Coronary artery (tissue), 2 donors: ENCODE data around the gene NUDT8.
A peak's percentile ranks its signal among the peaks of the same experiment; 100 is the strongest.

Experiments
- DNase-seq: peaks from one replicate; pipeline ENCODE4 v3.0.0-alpha.2; 2017; ENCODE audit warnings: low spot score
- H3K27ac ChIP-seq, 2 donors: fragments of 200-600 bp; sonication (generic); one replicate each; pipeline ENCODE4 v1.5.1; 2016 to 2019
- H3K4me3 ChIP-seq: fragments of 200-600 bp; sonication (generic); 2 replicates; pipeline ENCODE4 v1.5.1; 2016; ENCODE audit warnings: mild to moderate bottlenecking, moderate library complexity
- TF ChIP-seq, protein P1 (sequence below): fragments of 200-600 bp; sonication (generic); IDR thresholded peaks from one replicate; pipeline ENCODE4 v1.5.1; 2019; ENCODE audit warnings: antibody characterized with exemption

Gene NUDT8

DNA sequence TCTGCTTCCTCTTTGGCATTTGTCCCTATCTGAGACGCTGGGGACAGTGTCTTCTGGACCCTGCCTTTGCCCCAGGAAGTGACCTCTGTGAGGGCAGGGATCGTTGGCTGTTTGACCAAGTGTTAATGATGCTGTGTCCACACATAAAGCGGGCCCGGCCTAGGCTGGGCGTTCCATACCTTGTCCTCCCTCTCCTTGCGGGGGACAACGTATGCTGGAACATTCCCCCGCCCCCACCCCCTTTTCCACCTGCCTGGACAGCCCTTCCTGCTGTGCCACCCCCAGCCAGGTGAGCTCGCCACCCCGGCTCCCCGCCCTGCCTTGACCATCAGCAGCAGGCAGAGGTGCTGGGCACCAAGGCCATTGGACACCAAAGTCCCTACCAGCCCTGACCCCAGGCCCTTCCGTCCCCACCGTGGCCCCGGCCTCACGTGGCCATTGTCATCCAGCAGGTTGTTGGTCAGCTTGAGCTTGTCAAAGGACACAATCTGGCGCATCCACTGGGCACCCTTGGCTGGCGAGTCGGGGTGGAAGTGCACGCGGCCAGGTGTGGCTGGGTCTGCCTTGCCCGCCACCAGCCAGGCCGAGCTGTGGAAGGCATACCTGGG, 4.1 kb upstream of the NUDT8 start:
- TF ChIP-seq, protein P1, sequence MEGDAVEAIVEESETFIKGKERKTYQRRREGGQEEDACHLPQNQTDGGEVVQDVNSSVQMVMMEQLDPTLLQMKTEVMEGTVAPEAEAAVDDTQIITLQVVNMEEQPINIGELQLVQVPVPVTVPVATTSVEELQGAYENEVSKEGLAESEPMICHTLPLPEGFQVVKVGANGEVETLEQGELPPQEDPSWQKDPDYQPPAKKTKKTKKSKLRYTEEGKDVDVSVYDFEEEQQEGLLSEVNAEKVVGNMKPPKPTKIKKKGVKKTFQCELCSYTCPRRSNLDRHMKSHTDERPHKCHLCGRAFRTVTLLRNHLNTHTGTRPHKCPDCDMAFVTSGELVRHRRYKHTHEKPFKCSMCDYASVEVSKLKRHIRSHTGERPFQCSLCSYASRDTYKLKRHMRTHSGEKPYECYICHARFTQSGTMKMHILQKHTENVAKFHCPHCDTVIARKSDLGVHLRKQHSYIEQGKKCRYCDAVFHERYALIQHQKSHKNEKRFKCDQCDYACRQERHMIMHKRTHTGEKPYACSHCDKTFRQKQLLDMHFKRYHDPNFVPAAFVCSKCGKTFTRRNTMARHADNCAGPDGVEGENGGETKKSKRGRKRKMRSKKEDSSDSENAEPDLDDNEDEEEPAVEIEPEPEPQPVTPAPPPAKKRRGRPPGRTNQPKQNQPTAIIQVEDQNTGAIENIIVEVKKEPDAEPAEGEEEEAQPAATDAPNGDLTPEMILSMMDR = no peak
- no peak for DNase-seq
- H3K4me3 ChIP-seq = no peak overlapping the region
- no peak overlapping the region for H3K27ac ChIP-seq

DNA sequence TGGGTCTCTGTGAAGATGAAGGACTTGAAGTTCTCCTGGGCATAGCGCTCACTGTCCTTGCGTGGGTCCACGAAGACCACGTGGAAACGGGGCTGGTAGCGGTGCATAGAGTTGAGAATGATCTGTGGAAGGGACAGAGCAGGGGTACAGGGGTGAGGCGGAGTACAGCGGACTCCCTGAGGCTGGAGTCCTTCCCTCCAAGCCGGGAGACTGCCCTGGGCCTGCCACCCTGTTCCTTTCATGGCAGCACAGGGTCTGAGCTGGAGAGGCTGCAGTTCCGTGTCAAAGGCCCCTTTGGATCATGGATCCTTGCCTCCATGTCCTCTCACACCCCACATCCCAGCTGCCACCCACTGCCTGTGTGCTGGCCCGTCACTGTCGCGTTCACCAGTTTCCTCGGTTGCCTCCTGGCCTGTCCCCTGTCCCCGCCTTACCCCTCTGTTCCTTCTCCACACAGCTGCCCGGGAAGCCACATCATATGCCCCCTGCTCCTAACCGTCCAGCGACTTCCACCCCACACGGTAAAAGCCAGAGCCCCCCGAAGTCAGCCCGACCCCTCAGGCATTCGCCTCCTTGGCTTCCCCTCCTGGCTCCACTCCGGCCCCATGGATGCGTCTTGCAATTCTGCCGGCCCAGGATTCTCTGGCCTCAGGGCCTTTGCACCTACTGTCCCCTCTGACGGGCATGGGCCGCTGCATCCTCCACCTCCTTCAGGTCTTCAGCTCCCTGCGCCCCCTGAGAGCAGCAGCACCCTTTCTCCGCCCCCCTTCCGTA, 3.4 kb upstream of the NUDT8 start:
- DNase-seq = no peak

DNA sequence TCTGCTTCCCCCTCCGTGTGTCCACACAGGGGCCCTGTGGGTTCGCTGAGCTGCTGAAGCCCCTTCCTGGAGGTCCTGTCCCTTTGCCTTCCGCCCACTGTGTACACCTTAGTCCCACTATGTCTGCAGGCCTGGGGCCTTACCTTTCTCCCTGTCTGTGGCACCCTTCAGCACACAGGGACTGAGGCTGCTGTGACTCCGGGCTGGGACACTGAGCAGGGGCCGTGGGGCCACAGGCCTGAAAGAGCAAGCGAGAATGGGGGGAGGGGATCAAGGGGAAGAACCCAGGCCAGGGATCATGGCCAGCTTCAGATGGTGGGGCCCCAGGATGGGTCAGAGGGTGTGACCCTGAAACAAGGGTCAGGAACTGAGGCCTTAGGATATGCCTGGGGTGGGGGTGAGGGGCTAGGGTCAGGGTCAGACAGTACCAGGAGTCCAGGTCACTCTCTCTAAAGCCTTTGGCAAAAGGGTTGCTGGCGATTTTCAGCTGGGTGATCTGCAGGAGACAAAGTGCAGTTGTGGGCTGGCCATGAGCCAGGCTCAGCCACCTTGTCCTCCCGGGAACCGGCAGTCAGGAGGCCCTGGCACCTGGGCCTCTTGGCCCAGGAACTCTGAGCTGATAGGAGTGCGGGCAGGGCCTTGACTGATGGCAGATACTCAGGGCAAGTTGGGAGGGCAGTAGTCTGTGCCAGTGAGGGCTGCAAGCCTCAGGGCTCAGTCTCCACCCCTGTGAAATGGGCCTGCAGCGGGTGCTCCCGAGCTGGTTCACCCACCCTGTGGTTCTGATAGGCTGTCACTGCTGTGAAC, 2.6 kb upstream of the NUDT8 start:
- DNase-seq = peak; percentile 65
- H3K27ac ChIP-seq = no peak overlapping the region
- H3K4me3 ChIP-seq = no peak overlapping the region
- TF ChIP-seq, protein P1 = no peak

More for the DNA sequence above, 3.4 kb upstream of the NUDT8 start:
- H3K27ac ChIP-seq = no peak overlapping the region
- no peak overlapping the region for H3K4me3 ChIP-seq
- TF ChIP-seq, protein P1 = no peak

DNA sequence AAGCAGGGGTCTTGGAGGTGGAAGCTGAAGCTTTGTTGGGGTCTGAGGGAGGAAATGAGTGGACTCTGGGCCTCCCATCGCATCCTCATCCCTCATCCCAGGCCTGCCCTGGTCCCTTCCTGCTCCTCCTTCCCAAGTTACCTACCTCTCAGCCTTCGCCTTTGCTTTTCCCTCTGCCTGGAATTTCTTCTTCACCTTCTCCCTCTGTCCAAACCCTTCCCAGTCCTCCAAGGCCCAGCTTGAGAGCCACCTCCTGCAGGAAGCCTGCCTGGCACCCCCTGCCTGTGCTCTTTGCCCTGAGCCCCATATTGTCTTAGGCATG, 2.1 kb upstream of the NUDT8 start:
- peak; percentile 70 for DNase-seq
- TF ChIP-seq, protein P1 = no peak
- H3K27ac ChIP-seq = no peak overlapping the region
- H3K4me3 ChIP-seq = no peak overlapping the region

DNA sequence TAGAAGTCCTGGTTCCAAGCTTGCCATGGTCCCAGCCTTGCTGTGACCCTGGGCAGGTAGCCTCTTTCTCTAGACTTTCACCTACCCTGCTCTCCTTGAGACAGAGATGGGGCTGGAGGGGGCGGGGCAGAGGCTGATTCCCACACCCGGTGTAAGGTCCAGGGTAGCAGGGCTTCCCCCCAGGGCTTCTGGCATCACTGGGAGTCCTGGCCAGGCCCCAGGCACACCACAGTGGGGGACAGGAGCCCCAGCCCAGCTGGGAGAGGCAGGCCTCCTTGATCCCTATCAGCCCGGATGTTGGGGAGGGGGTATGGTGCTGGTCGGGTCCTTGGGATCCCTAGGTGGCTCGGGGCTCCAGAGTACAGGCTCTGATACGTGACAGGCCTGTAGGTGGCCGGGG, 1.7 kb upstream of the NUDT8 start:
- DNase-seq = peak; percentile 66
- no peak overlapping the region for H3K4me3 ChIP-seq
- TF ChIP-seq, protein P1 = no peak
- H3K27ac ChIP-seq = peak overlapping the region in 1 of 2 donors; percentile 98

DNA sequence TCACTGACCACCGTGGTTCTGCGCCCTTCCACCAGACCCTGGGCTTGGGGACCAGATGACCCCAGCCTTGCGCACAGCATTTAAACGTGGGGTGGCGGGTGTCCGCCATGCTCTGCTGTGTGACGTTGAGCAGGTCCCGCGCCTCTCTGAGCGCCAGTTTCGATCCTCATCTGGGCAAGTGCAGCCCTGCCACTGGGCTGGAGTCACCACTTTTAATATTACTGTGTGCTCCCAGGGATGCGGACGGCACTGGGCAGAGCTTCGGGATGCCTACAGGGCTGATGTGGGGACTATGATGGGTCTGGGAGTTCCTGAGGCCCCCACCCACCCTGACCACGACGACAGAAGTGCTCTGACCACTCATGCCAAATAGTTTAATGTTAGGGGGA, 1.2 kb upstream of the NUDT8 start:
- peak overlapping the region; percentile 72 for H3K4me3 ChIP-seq
- H3K27ac ChIP-seq = peak overlapping the region; percentile 60 to 98
- TF ChIP-seq, protein P1 = no peak
- DNase-seq = no peak
